Activated T-cell treated with anti-CD3 and anti-CD28 coated beads, Interleukin-2, amount 50 U/mL, for 72 hours (primary cell): ENCODE data around the gene TNNT3. TPM values are rescaled to one million over a fixed set of nuclear protein-coding genes. Genes with fewer than 3 reads are reported as not detected.

Experiments used
- ATAC-seq, 2 donors: fragments of 150-1000 bp; cut with Tn5 transposase; replicated peaks in 1 of 2; 2 replicates each; pipeline ENCODE4 v1.10.0; 2021; ENCODE audit warnings: moderate library complexity in 2 of 2, mild to moderate bottlenecking in 1 of 2
- DNase-seq, 2 donors: peaks; one replicate each; pipeline ENCODE4 v3.0.0; 2021 to 2022; ENCODE audit warnings: mixed read lengths in 1 of 2
- H3K27ac Mint-ChIP-seq: one replicate; pipeline ENCODE4 v1.8.0; 2022; ENCODE audit warnings: mild to moderate bottlenecking, moderate library complexity, mixed read lengths
- H3K27me3 Mint-ChIP-seq: one replicate; pipeline ENCODE4 v1.8.0; 2022; ENCODE audit warnings: low read depth, mixed read lengths
- H3K36me3 Mint-ChIP-seq, 2 donors: one replicate each; pipeline ENCODE4 v1.8.0; 2022; ENCODE audit warnings: mixed read lengths in 2 of 2, mild to moderate bottlenecking in 1 of 2; ENCODE audit not compliant: insufficient read depth in 2 of 2
- H3K4me1 Mint-ChIP-seq: one replicate; pipeline ENCODE4 v1.8.0; 2022; ENCODE audit warnings: low read depth, mixed read lengths
- H3K4me3 Mint-ChIP-seq, 2 donors: one replicate each; pipeline ENCODE4 v1.8.0; 2022; ENCODE audit warnings: mild to moderate bottlenecking in 2 of 2, mixed read lengths in 2 of 2, moderate library complexity in 2 of 2
- H3K9me3 Mint-ChIP-seq, 2 donors: one replicate each; pipeline ENCODE4 v1.8.0; 2022; ENCODE audit warnings: mixed read lengths in 2 of 2
- total RNA-seq, 2 donors: library from RNA; stranded (reverse); gene quantifications; one replicate each; pipeline ENCODE4 v1.2.3, GENCODE V29; 2022

The TNNT3 gene
- total RNA-seq, 2 donors from 2014 or later: 5.6 to 15.5 TPM

GRCh38 chr11:1916986-1917522, 2.4 kb upstream of the TNNT3 start:
- Mint-ChIP-seq H3K4me1 (peaks cover 18% of the 10 kb centered on the region), H3K27me3 (peaks cover 13% of the 10 kb centered on the region), H3K9me3 (peaks cover 7 to 11% of the 10 kb centered on the region in 2 donors), H3K36me3 (peaks cover 3 to 8% of the 10 kb centered on the region in 2 donors), H3K4me3 (no peak overlapping the region), H3K27ac (no peak overlapping the region)
- ATAC-seq (peak; percentile 2 to 13), DNase-seq (no peak)

DNA sequence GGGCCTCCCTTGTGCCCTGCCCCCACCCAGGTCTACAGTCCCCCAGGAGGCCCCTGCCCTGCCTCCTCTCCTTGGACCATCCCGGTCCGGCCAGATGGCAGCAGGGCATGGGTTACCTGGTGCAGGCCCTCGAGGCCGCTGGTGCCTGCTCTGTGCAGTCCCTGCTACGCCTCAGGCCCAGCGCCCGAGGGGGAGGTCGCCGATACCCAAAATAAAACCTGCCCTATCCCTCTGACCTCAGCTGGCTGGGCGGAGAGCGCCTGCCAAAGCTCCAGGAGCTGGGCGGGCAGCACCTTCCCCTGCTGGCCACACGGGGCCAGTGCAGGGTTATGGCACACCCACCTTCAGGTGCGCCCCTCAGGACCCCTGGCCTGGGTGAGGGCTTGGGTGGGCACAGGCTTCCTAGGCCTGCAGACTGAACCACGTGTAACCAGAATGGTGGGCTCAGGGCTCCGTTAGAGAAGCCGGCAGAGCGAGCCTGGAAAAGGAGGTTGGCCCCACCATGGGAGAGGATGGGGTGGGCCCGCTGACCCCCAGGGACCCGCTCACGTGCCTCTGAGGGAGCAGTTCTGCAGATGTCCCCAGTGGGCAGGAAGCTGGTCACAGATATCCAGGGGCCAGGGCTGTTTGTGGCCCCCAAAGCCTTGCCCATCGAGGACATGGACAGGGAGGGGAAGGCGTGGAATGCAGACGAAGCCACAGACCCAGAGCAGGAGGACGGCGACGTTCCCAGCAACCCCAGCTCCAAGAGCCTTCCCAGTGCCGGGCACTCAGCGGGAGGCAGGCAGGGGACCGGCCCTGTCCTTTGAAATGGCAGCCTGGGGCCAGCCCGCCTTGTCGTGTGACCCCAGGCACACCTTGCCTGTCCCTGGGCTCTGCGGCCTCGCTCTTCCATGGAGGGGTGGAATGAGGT, 1.7 kb upstream of the TNNT3 start:
- peak; percentile 27 to 28 for ATAC-seq
- Mint-ChIP-seq H3K27ac (no peak overlapping the region), H3K27me3 (peaks cover 10% of the 10 kb centered on the region), H3K4me3 (no peak overlapping the region), H3K9me3 (peaks cover 7 to 11% of the 10 kb centered on the region in 2 donors), H3K36me3 (peaks cover 3 to 8% of the 10 kb centered on the region in 2 donors), H3K4me1 (peaks cover 18% of the 10 kb centered on the region)
- no peak for DNase-seq

DNA sequence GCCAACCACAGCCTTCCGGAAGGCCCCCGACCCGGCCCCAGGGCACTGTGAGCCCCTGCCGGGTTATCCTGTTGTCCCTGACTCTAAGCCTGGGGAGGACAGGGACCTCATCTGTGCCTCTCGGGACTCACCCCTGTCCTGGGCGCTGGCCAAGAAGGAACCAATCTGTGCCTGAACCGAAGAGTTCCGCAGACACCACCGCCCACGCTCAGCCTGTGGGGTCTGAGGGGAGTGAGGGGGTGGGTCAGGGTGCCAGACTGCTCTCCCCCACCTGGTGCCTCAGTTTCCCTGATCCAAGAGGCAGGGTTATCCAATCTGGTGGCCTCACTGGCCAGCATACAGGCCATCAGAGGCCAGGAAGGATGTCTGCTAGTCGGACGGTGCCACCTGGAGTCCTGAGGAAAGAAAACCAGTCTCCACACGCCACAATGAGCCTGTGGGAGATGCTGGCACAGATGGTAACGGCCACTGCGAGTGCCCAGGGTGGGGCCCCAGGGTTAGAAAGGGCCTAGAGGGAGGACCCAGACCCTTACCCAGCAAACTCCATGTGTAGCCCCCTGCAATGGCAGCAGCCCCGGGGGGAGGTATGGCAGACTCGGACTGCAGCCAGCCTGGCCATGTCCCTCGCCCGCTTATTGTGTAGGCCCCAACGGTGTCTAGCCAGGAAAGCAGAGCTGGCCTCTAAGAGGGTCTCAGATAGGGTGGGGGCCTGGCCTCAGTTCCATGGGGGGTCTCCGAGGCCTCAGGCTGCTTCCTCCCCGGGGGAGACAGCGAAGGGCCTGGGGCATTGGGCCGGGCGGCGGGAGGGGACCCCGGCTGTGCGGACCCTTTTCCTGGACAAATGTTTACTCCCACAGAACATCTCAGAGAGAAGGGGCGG, 827 bp upstream of the TNNT3 start:
- H3K4me1 Mint-ChIP-seq: peaks cover 18% of the 10 kb centered on the region
- no peak overlapping the region for H3K4me3 Mint-ChIP-seq
- ATAC-seq (peak; percentile 8 to 10), DNase-seq (no peak)
- H3K27ac Mint-ChIP-seq: no peak overlapping the region
- peaks cover 7% of the 10 kb centered on the region for H3K27me3 Mint-ChIP-seq
- peaks cover 7 to 11% of the 10 kb centered on the region in 2 donors for H3K9me3 Mint-ChIP-seq
- H3K36me3 Mint-ChIP-seq: peaks cover 3 to 8% of the 10 kb centered on the region in 2 donors

DNA sequence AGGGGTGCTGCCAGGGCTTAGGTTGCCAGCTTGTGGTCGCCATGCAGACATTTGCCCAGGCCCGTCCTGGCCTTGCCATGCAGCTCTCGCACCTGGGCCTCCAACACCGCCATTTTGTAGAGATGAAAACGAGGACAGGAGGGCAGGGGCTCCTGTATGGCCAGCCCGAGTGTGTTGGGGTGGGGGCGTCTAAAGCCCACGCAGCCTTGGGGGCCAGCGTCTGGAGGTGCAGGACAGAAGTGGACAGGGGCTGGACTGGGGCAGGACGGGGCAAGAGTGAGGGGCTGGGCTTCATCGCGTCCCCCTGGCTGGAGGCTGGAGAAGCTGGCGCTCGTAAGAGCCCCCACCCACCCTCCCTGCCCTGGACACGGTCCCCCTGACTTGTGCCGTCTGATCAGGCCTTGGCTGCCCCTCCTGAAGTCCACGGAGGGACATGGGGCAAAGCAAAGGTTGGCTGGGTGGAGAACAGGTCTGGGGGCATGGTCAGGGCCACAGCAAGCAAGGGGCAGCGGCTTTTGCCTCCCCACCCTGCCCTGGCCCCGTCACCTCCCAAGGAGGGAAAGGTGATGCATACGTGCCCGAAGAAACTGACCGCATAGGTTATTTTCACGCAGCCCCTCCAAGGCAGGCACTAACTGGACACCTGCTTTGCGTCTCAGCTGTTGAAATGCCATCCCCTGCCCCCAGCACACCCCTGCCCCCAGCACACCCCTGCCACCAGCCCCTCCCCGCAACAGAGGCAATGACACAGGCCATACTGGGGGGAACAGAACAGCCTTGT, 815 bp downstream of the TNNT3 start:
- ATAC-seq (no peak), DNase-seq (no peak)
- no peaks in the 10 kb centered on the region for H3K27me3 Mint-ChIP-seq
- H3K4me3 Mint-ChIP-seq: no peak overlapping the region
- H3K9me3 Mint-ChIP-seq: no peaks in the 10 kb centered on the region
- H3K27ac Mint-ChIP-seq: no peak overlapping the region
- H3K4me1 Mint-ChIP-seq: peaks cover 11% of the 10 kb centered on the region
- no peaks in the 10 kb centered on the region for H3K36me3 Mint-ChIP-seq

DNA sequence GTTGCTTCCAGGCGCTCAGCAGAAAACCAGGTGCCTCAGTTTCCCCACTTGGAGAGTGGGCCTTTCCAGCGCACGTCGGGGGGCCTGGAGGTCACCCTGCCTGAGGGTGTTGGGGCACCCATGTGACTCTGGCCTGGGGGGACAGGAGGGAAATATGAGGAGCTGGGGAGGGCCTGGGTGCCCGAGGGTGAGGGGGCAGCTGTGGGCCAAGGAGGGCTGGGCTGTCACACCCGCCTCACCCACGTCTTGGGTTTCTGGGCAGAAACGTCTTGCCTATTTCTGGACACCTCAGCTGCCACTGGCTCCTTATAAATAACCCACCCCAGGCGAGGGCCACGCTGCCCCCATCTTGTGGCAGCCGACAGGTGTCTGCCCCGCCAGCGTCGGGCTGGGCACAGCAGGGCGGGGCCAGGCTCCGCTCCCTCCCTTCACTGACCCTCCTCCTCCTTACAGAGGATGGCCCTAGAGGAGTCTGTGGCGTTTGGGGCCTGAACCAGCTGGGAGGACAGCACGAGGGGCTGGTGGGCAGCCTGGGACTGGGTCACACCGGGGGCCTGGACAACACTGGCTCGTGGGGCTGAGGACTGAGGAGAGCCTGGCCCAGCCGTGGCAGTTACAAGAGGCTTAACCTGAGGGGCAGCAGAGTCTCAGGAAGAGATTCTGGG, 1.5 kb downstream of the TNNT3 start:
- no peaks in the 10 kb centered on the region for H3K36me3 Mint-ChIP-seq
- peaks cover 3% of the 10 kb centered on the region for H3K4me1 Mint-ChIP-seq
- no peak overlapping the region for H3K4me3 Mint-ChIP-seq
- no peak for DNase-seq
- no peaks in the 10 kb centered on the region for H3K27me3 Mint-ChIP-seq
- ATAC-seq: peak in 1 of 2 donors; percentile 26
- H3K27ac Mint-ChIP-seq: no peak overlapping the region
- no peaks in the 10 kb centered on the region for H3K9me3 Mint-ChIP-seq

DNA sequence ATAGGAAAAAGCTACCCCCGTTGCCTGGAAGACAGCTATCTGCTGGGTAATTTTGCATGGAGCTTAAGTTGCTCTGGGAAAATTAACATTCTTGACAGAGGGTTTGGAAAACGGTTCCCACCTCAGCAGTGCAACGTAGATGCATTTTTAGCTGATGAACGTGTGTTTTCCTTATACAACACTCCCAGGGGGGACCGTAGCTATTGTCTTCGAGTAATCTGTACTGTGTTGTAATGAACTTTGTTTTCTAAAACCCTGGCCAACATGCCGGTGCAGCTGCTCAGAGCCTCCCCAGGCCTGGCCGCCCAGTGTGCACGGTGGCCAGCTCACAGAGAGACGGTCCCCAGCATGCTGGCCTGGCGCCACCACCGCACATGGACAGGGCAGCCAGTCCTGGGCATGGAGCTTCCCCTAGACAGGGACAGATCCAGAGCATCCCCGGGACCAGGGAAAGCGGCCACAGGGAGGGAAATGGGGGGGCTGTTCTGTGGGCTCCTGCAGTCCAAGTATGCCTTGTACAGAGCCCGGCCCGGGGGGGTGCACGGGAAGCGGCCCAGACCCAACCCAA, 2.2 kb downstream of the TNNT3 start:
- Mint-ChIP-seq H3K27me3 (no peaks in the 10 kb centered on the region), H3K4me3 (no peak overlapping the region), H3K9me3 (no peaks in the 10 kb centered on the region), H3K36me3 (no peaks in the 10 kb centered on the region), H3K4me1 (no peaks in the 10 kb centered on the region), H3K27ac (no peak overlapping the region)
- no peak for ATAC-seq
- DNase-seq: no peak

DNA sequence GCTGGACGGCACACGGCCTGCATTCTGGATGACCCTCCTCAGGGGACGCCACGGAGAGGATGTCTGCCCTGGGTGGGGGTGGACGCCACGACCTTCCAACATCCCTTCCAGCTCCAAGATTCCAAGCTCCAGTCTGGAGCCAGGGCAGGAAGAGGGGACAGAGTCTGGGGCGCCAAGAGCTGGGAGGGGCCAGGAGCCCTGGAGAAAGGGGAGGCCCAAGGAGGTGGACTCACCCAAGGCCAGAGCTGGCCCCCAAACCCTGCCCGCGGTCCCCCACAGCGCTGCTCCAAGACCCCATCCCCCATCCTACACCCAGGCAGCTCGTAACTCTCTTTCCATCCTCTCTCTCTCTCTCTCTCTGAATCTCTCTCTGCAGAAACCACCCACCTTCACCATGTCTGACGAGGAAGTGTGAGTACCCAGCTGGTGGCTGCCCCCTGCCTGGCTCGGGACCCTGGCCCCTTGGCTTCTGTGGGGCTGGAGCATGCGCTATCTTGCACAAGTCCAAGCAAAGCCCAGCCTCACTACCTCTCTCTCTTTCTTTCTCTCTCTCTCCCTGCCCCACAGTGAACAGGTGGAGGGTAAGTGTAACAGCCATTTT, 3.1 kb downstream of the TNNT3 start:
- no peaks in the 10 kb centered on the region for H3K36me3 Mint-ChIP-seq
- no peak for ATAC-seq
- no peaks in the 10 kb centered on the region for H3K9me3 Mint-ChIP-seq
- no peak overlapping the region for H3K4me3 Mint-ChIP-seq
- H3K27me3 Mint-ChIP-seq: no peaks in the 10 kb centered on the region
- DNase-seq: no peak
- no peak overlapping the region for H3K27ac Mint-ChIP-seq
- H3K4me1 Mint-ChIP-seq: no peaks in the 10 kb centered on the region

DNA sequence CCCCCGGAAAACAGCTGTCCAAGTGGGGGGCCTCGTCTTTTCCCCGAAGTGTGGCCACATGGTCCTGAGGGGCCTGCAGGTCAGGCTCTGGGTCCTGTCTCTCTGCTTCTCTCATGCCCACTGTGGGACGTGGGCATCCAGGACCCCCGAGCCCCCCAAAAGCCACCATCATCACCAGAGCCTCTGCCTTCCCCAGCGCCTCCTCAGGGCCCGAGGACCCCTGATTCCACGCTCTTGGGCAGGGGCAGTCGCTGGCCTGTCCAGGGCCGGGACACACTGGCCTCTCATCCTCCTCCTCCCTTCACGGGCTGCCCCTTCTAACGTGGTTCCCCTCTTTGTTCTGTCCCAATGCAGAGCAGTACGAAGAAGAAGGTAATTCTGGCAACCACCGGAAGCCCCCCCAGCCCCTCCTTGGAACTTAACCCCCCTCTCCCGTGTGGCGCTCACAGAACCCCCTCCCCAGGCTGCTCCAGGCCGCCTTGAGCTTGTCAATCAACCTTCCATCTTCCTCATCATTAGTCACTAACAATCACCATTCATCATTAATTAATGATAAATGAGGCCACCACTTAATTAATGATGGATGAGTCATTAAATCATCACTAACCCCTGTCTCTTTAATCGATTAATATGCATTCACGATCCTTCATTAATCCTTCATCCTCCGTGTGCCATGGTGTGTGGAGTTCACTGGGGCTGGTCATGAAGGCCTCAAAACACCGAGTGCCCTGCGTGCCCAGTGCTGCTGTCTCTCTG, 3.9 kb downstream of the TNNT3 start:
- ATAC-seq (no peak), DNase-seq (no peak)
- Mint-ChIP-seq H3K27ac (no peak overlapping the region), H3K36me3 (no peaks in the 10 kb centered on the region), H3K4me3 (no peak overlapping the region), H3K9me3 (no peaks in the 10 kb centered on the region), H3K4me1 (no peaks in the 10 kb centered on the region), H3K27me3 (no peaks in the 10 kb centered on the region)

DNA sequence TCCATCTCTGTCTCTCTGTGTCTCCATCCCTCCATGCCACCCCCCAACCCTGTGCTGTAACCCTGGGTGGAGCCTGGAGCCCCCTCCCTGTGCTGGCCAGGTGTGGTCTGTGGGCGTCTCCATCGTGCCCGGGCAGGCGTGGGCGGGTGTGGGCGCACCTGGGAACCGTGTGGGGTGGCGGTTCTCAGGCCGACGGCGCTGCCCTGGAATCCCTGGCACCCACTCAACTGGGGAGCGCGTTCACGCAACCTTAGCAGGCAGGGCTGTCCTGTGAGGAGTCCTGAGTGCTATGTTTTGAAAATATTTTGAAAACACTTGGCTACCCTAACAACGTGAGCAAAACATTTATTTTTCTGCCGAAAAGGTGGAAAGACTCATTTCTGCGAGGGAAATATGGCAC, 4.7 kb downstream of the TNNT3 start:
- DNase-seq (no peak), ATAC-seq (no peak)
- H3K4me3 Mint-ChIP-seq: no peak overlapping the region
- H3K36me3 Mint-ChIP-seq: no peaks in the 10 kb centered on the region
- H3K27me3 Mint-ChIP-seq: no peaks in the 10 kb centered on the region
- H3K9me3 Mint-ChIP-seq: no peaks in the 10 kb centered on the region
- no peaks in the 10 kb centered on the region for H3K4me1 Mint-ChIP-seq
- no peak overlapping the region for H3K27ac Mint-ChIP-seq

DNA sequence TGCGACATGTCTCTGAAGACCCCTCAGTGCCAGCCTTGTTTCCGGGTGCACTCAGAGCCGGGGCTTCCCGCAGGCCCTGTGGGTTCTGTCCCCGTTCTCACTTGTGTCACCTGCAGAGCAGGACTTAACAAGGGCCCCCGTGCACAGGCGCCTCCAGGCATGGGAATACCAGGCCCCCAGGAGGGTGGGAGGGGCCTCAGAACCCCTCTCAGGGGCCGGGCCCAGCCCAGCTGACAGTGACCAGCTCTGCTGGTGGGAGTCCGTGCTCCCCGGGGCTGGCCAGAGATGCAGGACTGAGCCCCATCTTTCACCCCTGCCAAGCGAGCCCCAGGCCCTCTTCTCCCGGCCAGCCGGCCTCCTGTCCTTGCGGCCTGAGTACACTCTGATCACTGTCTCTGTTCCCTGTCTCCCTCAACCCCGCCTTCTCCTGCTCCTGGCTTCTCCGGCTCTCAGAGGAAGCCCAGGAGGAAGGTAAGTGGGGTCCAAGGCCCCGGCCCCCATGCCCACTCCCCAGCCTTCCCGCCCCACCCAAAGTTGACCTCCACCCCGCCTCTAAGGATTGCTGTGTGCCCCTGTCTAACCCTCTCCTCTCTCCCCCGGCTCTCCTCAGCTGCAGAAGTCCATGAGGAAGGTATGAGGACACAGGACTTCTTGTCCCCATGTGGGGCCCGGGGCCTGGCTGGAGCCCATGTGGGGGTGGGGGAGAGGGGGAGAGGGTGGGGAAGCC, 5.3 kb downstream of the TNNT3 start:
- ATAC-seq (no peak), DNase-seq (no peak)
- Mint-ChIP-seq H3K4me1 (no peaks in the 10 kb centered on the region), H3K36me3 (no peaks in the 10 kb centered on the region), H3K4me3 (no peak overlapping the region), H3K9me3 (no peaks in the 10 kb centered on the region), H3K27ac (no peak overlapping the region), H3K27me3 (no peaks in the 10 kb centered on the region)
